Measurements from ENCODE around the gene ZBTB2.
A peak's percentile ranks its signal among the peaks of the same experiment; 100 is the strongest.

Gene ZBTB2

DNA sequence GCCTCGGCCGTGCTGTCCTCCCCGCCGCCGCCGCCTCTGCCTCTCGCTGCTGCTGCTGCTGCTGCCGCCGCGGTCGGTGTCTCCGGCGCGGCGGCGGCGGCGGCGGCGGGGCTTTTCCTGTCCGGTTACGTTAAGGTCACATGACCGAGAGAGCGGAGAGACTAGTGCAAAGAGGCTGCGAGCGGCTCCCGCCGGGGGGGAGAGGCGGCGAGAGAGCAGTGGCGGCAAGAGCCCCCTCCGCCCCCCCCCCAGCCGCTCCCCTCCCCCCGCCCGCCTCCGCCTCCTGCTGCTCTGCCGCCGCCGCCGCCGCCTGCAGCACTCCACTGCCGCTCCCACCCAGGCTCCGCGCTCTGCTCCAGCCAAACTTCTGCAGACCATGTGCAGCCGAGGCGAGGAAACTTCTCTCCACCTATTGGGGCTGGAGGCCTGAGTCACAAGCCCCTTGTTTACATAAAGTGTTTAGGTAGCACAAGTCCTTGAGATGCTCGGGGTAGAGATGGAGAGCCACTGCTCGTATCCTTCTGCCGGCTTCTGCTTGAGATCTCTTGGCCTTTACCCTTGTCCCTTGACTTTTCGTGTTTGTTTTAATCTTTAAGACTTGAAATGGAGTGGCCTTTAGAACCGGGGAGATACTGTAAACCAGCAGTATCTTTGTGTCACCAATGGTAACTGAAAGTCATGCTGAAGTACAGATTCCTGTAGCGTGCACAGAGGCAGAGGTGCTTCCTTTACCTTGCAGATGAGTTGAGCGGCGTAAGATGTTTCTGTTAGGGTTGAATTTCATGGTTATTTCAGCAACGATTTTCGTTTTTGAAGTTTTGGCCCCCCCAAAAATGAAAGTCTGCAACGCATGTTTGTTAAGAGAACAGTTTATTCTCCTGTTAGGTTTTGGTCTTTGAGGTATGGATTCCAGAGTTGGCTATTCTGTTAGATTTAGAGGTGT lies at the start of gene ZBTB2:
Gene ZBTB2 (minus strand): TSS at position 89 of the 943 bp plus-strand sequence. CDS start 17,922 bp downstream, outside the sequence.
- peak; percentile 77 for DNase-seq (ENCODE audit: low spot score)

- no peak for DNase-seq (ENCODE audit: low spot score)
Observed at GRCh38 chr6:151440930-151441329, 49.6 kb upstream of the ZBTB2 start.

GRCh38 chr6:151440498-151440897 lies 49.1 kb upstream of the ZBTB2 start:
- no peak for DNase-seq (ENCODE audit: low spot score)

DNA sequence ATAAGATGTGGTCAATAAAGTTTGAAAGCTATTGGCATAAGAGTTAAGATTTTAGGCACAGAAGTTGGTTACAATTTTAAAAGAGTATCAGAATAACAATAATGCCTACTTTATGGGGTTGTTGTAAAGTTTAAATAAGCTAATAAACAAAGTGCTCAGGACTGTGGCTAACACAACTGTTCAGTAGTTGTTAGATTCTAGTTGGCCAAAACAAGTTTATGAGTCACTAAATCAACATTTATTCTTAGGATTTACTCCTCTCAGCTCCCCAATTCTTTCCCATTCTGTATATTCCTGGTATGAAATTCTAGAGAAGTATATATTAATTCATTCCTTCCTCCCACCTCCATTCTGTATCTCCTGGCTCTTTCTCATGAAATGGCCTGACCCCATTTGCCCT lies 46.0 kb upstream of the ZBTB2 start:
- DNase-seq (ENCODE audit: low spot score): no peak

GRCh38 chr6:151436802-151437201 lies 45.4 kb upstream of the ZBTB2 start:
- DNase-seq (ENCODE audit: low spot score): peak; percentile 19

- DNase-seq (ENCODE audit: low spot score): no peak
Observed at GRCh38 chr6:151436300-151436699, 44.9 kb upstream of the ZBTB2 start.

DNA sequence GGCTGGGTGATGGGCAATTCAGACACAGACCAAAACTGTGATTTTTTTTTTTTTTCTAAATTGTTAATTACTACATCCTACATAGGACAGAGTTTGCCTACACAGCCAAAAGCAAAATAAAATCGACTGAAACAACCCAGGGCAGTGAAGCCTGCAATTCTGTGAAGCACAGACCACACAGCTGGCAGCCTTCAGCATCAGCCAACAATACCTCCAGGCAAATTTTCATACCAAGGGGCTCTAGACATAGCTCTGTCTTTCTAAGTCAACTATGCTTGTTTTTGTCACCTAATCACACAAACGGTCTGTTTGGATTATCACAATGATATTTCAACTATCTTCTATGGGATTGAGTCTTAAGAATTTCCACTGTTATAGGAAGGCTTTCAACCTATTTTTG lies 43.0 kb upstream of the ZBTB2 start:
- DNase-seq (ENCODE audit: low spot score): no peak

GRCh38 chr6:151432651-151433050 lies 41.3 kb upstream of the ZBTB2 start:
- no peak for DNase-seq (ENCODE audit: low spot score)

- no peak for DNase-seq (ENCODE audit: low spot score)
Observed at GRCh38 chr6:151431337-151431736, 40.0 kb upstream of the ZBTB2 start.

DNA sequence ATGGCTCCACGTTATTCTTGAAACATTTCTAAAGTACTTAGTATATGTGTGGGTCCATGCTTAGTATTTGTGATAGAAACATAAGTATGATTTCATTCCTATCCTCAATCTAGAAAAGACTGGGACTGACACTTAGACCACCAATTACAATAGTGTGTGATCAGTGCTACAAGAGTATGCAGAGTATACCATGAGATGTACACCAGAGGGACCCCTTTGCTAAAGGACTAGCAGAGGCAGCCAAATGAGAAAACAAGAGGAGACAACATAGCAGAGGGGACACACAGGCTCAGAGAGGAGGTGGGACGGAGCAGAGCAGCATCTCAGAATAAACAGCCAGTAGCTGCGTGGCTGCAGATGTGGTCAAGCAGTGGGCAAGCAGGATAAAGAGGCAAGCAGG lies 39.5 kb upstream of the ZBTB2 start:
- DNase-seq (ENCODE audit: low spot score): no peak

- no peak for DNase-seq (ENCODE audit: low spot score)
Observed at GRCh38 chr6:151428093-151428735, 36.9 kb upstream of the ZBTB2 start.

GRCh38 chr6:151425561-151425960 lies 34.2 kb upstream of the ZBTB2 start:
- DNase-seq (ENCODE audit: low spot score): no peak

DNA sequence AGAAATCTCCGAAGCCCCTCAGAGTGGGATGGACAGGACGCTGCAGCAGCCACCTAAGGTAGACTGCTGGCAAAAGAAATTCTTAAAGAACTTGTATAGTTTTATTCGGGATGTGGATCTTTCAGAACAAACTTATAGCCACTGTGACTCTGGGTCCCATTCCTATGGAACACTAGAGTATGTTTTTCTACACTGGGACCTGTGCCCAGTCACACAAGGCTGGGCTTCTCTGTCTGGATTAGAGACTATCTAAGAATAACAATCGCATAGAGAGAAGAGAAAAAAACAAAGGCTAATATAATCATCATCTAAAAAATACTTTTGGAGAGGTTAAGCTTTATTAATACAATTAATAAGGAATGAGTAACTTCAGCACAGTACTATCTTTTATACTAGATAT lies 31.6 kb upstream of the ZBTB2 start:
- no peak for DNase-seq (ENCODE audit: low spot score)

GRCh38 chr6:151417477-151417876 lies 26.1 kb upstream of the ZBTB2 start:
- no peak for DNase-seq (ENCODE audit: low spot score)

GRCh38 chr6:151414641-151415260 lies 23.4 kb upstream of the ZBTB2 start:
- no peak for DNase-seq (ENCODE audit: low spot score)

DNA sequence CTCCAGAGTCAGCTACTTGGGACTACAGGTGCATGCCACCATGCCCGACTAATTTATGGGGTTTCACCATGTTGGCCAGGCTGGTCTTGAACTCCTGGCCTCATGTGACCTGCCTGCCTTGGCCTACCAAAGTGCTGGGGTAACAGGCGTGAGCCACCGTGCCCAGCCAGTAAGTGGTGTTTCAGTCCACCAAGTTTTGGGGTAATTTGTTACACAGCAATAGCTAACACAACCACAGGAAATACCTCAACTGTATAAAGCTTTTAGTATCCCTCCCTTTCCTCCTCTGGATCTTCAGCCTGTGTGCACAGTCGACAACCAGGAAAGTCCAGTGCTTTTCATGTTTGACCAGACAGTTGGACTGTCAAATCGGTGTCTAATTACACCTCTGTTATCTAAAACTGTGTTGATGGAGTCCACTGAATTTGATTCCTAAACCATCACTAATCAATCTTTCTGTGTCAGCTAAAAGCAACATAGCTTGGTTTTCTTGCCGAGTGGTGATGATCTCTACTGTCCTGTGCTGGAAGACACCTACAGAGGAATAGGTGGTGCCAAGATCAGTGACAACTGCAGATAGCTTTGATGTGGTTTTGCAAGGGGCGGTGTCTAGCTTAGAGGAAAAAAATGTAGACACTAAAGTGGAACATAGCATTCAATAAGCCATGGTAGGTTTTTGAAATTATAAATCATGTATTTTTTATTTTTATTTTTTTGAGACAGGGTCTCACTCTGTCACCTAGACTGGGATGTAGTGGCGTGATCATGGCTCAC lies 22.2 kb upstream of the ZBTB2 start:
- DNase-seq (ENCODE audit: low spot score): no peak

GRCh38 chr6:151412909-151413308 lies 21.6 kb upstream of the ZBTB2 start:
- no peak for DNase-seq (ENCODE audit: low spot score)

GRCh38 chr6:151409679-151410078 lies 18.3 kb upstream of the ZBTB2 start:
- no peak for DNase-seq (ENCODE audit: low spot score)

GRCh38 chr6:151409260-151409659 lies 17.9 kb upstream of the ZBTB2 start:
- DNase-seq (ENCODE audit: low spot score): no peak

- DNase-seq (ENCODE audit: low spot score): no peak
Observed at GRCh38 chr6:151408858-151409257, 17.5 kb upstream of the ZBTB2 start.

DNA sequence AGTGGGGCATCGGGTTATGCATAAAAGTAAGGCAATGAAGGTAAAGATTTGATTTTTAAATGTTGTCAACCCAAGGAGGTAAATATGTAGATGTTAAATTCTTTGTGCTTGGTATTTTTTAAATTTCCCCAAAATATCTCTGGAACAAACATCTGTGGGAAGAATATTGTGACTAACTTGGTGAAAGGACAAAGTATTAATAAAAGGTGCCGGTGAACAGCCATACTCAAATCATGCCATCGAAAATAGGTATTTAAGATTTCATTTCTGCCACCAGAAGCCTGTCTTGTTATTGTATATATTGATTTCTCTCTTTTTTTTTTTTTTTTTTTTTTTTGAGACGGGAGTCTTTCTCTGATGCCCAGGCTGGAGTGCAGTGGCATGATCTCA lies 12.6 kb upstream of the ZBTB2 start:
- DNase-seq (ENCODE audit: low spot score): no peak

GRCh38 chr6:151402228-151402627 lies 10.9 kb upstream of the ZBTB2 start:
- DNase-seq (ENCODE audit: low spot score): no peak

All from AG08396 (cell line).